Stimulated activated naive B cell treated with anti-CD40 and anti-IgM and Interleukin-4, amounts not matched to agents 10 μg/mL and 1 μg/mL and 100 μg/mL, for 72 hours (primary cell): ENCODE data around the gene CFTR.

Experiments used
- ATAC-seq, 2 donors: fragments of 150-1000 bp; cut with Tn5 transposase; replicated peaks; 2 replicates each; pipeline ENCODE4 v1.10.0; 2021; ENCODE audit warnings: moderate library complexity in 1 of 2
- DNase-seq: peaks from one replicate; pipeline ENCODE4 v3.0.0; 2021
- H3K27ac Mint-ChIP-seq: one replicate; pipeline ENCODE4 v1.8.0; 2022; ENCODE audit warnings: mild to moderate bottlenecking, mixed read lengths
- H3K27me3 Mint-ChIP-seq, 2 donors: one replicate each; pipeline ENCODE4 v1.8.0; 2022; ENCODE audit warnings: mixed read lengths in 2 of 2
- H3K36me3 Mint-ChIP-seq, 2 donors: one replicate each; pipeline ENCODE4 v1.8.0; 2022; ENCODE audit warnings: mixed read lengths in 2 of 2, mild to moderate bottlenecking in 1 of 2
- H3K4me1 Mint-ChIP-seq, 2 donors: one replicate each; pipeline ENCODE4 v1.8.0; 2022; ENCODE audit warnings: mixed read lengths in 2 of 2, mild to moderate bottlenecking in 1 of 2
- H3K4me3 Mint-ChIP-seq, 2 donors: one replicate each; pipeline ENCODE4 v1.8.0; 2022; ENCODE audit warnings: mild to moderate bottlenecking in 2 of 2, mixed read lengths in 2 of 2, moderate library complexity in 1 of 2
- H3K9me3 Mint-ChIP-seq, 2 donors: one replicate each; pipeline ENCODE4 v1.8.0; 2022; ENCODE audit warnings: mixed read lengths in 2 of 2, mild to moderate bottlenecking in 1 of 2

The CFTR gene

DNA sequence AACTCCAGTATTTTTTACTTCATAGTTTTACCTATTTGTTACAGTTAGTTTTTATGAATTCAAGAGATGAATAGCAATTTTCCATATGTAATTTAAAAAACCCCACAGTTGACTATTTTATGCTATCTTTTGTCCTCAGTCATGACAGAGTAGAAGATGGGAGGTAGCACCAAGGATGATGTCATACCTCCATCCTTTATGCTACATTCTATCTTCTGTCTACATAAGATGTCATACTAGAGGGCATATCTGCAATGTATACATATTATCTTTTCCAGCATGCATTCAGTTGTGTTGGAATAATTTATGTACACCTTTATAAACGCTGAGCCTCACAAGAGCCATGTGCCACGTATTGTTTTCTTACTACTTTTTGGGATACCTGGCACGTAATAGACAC, 184.2 kb downstream of the CFTR start:
- ATAC-seq (no peak), DNase-seq (no peak)
- no peak overlapping the region for H3K27ac Mint-ChIP-seq
- no peaks in the 10 kb centered on the region for H3K9me3 Mint-ChIP-seq
- H3K27me3 Mint-ChIP-seq: no peaks in the 10 kb centered on the region
- no peaks in the 10 kb centered on the region for H3K4me1 Mint-ChIP-seq
- H3K36me3 Mint-ChIP-seq: no peaks in the 10 kb centered on the region
- no peak overlapping the region for H3K4me3 Mint-ChIP-seq

- no peak for DNase-seq
- no peaks in the 10 kb centered on the region for H3K36me3 Mint-ChIP-seq
- no peaks in the 10 kb centered on the region for H3K27me3 Mint-ChIP-seq
- ATAC-seq: no peak
- H3K4me1 Mint-ChIP-seq: no peaks in the 10 kb centered on the region
- H3K4me3 Mint-ChIP-seq: no peak overlapping the region
- H3K27ac Mint-ChIP-seq: no peak overlapping the region
- H3K9me3 Mint-ChIP-seq: no peaks in the 10 kb centered on the region
Observed at GRCh38 chr7:117665368-117665767, 185.5 kb downstream of the CFTR start.

GRCh38 chr7:117666031-117666430, 186.2 kb downstream of the CFTR start:
- Mint-ChIP-seq H3K4me1 (no peaks in the 10 kb centered on the region), H3K36me3 (no peaks in the 10 kb centered on the region), H3K27me3 (no peaks in the 10 kb centered on the region), H3K4me3 (no peak overlapping the region), H3K9me3 (no peaks in the 10 kb centered on the region), H3K27ac (no peak overlapping the region)
- ATAC-seq (no peak), DNase-seq (no peak)

- Mint-ChIP-seq H3K9me3 (no peaks in the 10 kb centered on the region), H3K36me3 (no peaks in the 10 kb centered on the region), H3K4me3 (no peak overlapping the region), H3K27me3 (no peaks in the 10 kb centered on the region), H3K27ac (no peak overlapping the region), H3K4me1 (no peaks in the 10 kb centered on the region)
- ATAC-seq (no peak), DNase-seq (no peak)
Observed at GRCh38 chr7:117666689-117667088, 186.9 kb downstream of the CFTR start.

DNA sequence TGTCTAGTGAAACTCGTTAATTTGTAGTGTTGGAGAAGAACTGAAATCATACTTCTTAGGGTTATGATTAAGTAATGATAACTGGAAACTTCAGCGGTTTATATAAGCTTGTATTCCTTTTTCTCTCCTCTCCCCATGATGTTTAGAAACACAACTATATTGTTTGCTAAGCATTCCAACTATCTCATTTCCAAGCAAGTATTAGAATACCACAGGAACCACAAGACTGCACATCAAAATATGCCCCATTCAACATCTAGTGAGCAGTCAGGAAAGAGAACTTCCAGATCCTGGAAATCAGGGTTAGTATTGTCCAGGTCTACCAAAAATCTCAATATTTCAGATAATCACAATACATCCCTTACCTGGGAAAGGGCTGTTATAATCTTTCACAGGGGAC, 187.6 kb downstream of the CFTR start:
- H3K27me3 Mint-ChIP-seq: no peaks in the 10 kb centered on the region
- no peak overlapping the region for H3K4me3 Mint-ChIP-seq
- H3K36me3 Mint-ChIP-seq: no peaks in the 10 kb centered on the region
- no peaks in the 10 kb centered on the region for H3K9me3 Mint-ChIP-seq
- H3K4me1 Mint-ChIP-seq: no peaks in the 10 kb centered on the region
- no peak for DNase-seq
- no peak overlapping the region for H3K27ac Mint-ChIP-seq
- no peak for ATAC-seq

DNA sequence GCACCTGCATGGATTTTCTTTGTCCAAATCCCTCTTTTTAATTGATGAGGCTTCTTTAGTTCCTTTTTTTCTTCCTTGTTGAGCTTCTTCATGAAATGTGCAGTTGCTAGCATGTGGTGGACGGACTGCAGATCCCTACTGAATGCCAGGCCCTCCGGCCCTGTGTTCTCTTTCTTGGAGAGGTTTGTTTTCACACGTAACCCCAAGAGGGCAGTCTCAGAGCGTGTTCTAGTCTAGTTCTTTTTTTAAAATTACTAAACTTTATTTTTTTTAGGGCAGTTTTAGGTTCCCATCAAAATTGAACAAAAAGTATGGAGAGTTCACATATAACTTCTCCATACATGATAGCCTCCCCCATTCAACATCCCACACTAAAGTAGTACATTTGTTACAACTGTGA, 190.0 kb downstream of the CFTR start:
- H3K27me3 Mint-ChIP-seq: no peaks in the 10 kb centered on the region
- DNase-seq (no peak), ATAC-seq (no peak)
- no peak overlapping the region for H3K27ac Mint-ChIP-seq
- H3K4me1 Mint-ChIP-seq: no peaks in the 10 kb centered on the region
- H3K4me3 Mint-ChIP-seq: no peak overlapping the region
- H3K36me3 Mint-ChIP-seq: no peaks in the 10 kb centered on the region
- no peaks in the 10 kb centered on the region for H3K9me3 Mint-ChIP-seq

GRCh38 chr7:117672453-117672852, 192.6 kb downstream of the CFTR start:
- Mint-ChIP-seq H3K4me1 (no peaks in the 10 kb centered on the region), H3K27ac (no peak overlapping the region), H3K4me3 (no peak overlapping the region), H3K9me3 (no peaks in the 10 kb centered on the region), H3K27me3 (no peaks in the 10 kb centered on the region), H3K36me3 (no peaks in the 10 kb centered on the region)
- DNase-seq (no peak), ATAC-seq (no peak)

- no peaks in the 10 kb centered on the region for H3K27me3 Mint-ChIP-seq
- DNase-seq (no peak), ATAC-seq (no peak)
- H3K4me3 Mint-ChIP-seq: no peak overlapping the region
- no peaks in the 10 kb centered on the region for H3K4me1 Mint-ChIP-seq
- no peaks in the 10 kb centered on the region for H3K36me3 Mint-ChIP-seq
- H3K9me3 Mint-ChIP-seq: no peaks in the 10 kb centered on the region
- H3K27ac Mint-ChIP-seq: no peak overlapping the region
Observed at GRCh38 chr7:117673367-117673766, 193.5 kb downstream of the CFTR start.

- H3K4me3 Mint-ChIP-seq: no peak overlapping the region
- no peak for DNase-seq
- H3K27me3 Mint-ChIP-seq: no peaks in the 10 kb centered on the region
- no peak overlapping the region for H3K27ac Mint-ChIP-seq
- H3K4me1 Mint-ChIP-seq: no peaks in the 10 kb centered on the region
- no peaks in the 10 kb centered on the region for H3K9me3 Mint-ChIP-seq
- no peak for ATAC-seq
- H3K36me3 Mint-ChIP-seq: no peaks in the 10 kb centered on the region
Observed at GRCh38 chr7:117673839-117674238, 194.0 kb downstream of the CFTR start.

DNA sequence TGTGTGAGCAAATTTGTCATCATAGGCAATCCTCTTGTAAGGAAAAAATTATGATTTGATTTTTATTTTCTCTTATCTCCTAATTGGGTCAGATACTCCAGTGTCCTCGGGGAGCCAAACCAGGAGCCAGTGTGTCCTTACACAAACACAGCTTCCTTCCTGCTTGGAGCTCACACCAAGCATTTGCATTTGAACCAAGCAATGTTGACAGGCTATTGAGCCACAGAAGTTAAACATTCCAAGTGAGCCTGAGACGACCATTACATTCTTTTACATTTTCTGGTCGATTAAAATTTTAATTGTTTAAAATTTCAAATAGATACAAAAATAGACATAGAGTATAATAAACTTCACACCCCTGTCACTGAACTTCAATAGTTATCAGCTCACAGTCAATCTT, 194.8 kb downstream of the CFTR start:
- ATAC-seq: no peak
- no peaks in the 10 kb centered on the region for H3K9me3 Mint-ChIP-seq
- no peak overlapping the region for H3K27ac Mint-ChIP-seq
- H3K4me3 Mint-ChIP-seq: no peak overlapping the region
- no peaks in the 10 kb centered on the region for H3K4me1 Mint-ChIP-seq
- no peaks in the 10 kb centered on the region for H3K36me3 Mint-ChIP-seq
- DNase-seq: no peak
- H3K27me3 Mint-ChIP-seq: no peaks in the 10 kb centered on the region

DNA sequence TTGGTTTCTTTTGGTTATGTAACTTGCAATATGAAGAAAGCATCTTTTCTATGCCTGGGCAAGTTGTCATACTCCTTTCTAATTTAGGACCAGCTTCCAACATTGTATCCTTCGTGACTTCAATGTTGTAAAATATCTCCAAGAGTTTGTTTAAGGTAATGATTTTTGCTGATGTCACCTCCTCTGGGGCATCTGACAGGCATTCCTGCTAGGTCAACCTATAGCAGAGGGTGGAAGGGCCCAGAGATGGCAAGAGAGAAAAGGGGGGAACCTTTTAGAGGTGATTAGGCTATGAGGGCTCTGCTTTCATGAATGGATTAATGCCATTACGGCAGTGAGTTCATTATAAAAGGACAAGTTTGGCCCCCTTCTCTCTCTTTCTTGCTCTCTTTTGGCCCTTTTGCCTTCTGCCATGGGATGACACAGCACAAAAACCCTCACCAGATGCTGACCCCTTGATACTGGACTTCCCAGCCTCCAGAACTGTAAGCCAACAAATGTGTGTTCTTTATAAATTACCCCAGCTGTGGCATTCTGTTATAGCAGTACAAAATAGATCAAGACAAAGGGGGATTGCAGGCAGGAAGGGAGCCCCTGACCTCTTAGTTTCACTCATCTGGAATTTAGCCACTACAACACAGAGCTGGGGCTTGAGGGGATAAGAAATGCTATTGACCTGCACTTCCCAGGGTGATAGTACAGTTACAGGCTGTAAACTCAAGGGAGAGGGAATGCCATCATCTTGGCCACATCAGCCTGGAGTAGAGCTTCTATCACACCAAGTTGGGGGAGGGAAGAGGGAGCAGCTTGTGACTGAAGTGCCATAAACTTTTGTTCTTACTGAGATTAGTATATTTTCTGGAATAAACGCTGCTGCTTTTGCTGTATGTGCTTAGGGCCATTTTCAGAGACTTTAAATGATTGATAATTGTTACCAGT, 195.9 kb downstream of the CFTR start:
- no peak overlapping the region for H3K4me3 Mint-ChIP-seq
- H3K27me3 Mint-ChIP-seq: no peaks in the 10 kb centered on the region
- H3K9me3 Mint-ChIP-seq: no peaks in the 10 kb centered on the region
- H3K36me3 Mint-ChIP-seq: no peaks in the 10 kb centered on the region
- no peaks in the 10 kb centered on the region for H3K4me1 Mint-ChIP-seq
- ATAC-seq (no peak), DNase-seq (no peak)
- H3K27ac Mint-ChIP-seq: no peak overlapping the region

DNA sequence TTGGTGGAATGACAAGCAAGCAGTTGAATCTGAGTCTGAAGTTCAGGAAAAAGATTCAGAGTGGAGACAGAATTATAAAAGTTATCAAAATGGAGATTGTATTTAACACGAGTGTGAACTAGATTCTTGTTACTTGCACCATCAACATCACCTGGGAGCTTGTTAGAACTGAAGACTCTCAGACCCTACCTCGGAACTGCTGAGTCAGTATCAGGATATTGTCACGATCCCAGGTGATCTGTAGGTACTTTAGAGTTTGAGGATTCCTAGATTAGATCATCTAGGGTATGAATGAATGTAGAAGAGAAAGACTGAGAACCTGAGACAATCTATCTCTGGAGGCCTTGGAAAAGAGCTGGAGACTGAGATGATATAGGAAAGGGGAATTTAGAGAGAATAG, 199.3 kb downstream of the CFTR start:
- H3K4me1 Mint-ChIP-seq: no peaks in the 10 kb centered on the region
- no peak for DNase-seq
- no peaks in the 10 kb centered on the region for H3K9me3 Mint-ChIP-seq
- no peaks in the 10 kb centered on the region for H3K27me3 Mint-ChIP-seq
- no peak for ATAC-seq
- no peak overlapping the region for H3K27ac Mint-ChIP-seq
- no peak overlapping the region for H3K4me3 Mint-ChIP-seq
- no peaks in the 10 kb centered on the region for H3K36me3 Mint-ChIP-seq

GRCh38 chr7:117682681-117683385, 203.0 kb downstream of the CFTR start:
- H3K27ac Mint-ChIP-seq: no peak overlapping the region
- no peaks in the 10 kb centered on the region for H3K9me3 Mint-ChIP-seq
- H3K4me1 Mint-ChIP-seq: no peaks in the 10 kb centered on the region
- H3K27me3 Mint-ChIP-seq: no peaks in the 10 kb centered on the region
- H3K36me3 Mint-ChIP-seq: no peaks in the 10 kb centered on the region
- ATAC-seq (no peak), DNase-seq (no peak)
- H3K4me3 Mint-ChIP-seq: no peak overlapping the region

GRCh38 chr7:117683430-117684175, 203.8 kb downstream of the CFTR start:
- H3K4me1 Mint-ChIP-seq: no peaks in the 10 kb centered on the region
- H3K9me3 Mint-ChIP-seq: no peaks in the 10 kb centered on the region
- no peaks in the 10 kb centered on the region for H3K36me3 Mint-ChIP-seq
- H3K27ac Mint-ChIP-seq: no peak overlapping the region
- no peak overlapping the region for H3K4me3 Mint-ChIP-seq
- ATAC-seq (no peak), DNase-seq (no peak)
- H3K27me3 Mint-ChIP-seq: no peaks in the 10 kb centered on the region

DNA sequence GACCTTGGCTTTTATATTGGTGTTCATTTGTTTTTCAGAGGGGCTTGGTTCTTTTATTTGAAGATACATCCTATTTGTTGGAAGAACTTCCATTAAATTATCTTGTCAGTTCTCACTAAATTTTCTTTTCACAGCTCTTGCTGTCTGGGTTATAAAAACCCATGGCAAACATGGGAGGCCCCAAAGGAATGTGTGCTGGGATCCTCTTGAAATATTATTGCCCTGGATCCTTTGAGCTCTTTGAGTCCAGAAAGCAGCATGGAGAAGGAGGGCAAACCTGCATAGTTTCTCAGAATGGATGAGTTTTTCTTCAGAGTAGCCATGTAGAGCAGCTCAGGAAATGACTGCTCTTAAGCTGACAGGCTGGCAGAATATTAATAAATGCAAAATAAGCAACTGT, 206.0 kb downstream of the CFTR start:
- Mint-ChIP-seq H3K36me3 (no peaks in the 10 kb centered on the region), H3K4me3 (no peak overlapping the region)

More for the DNA sequence above, 206.0 kb downstream of the CFTR start:
- Mint-ChIP-seq H3K27me3 (no peaks in the 10 kb centered on the region), H3K4me1 (no peaks in the 10 kb centered on the region), H3K9me3 (no peaks in the 10 kb centered on the region), H3K27ac (no peak overlapping the region)
- ATAC-seq (no peak), DNase-seq (no peak)
